BE2C (cell line): ENCODE results near the gene YPEL1.

Experiments
- DNase-seq: peaks from one replicate; pipeline ENCODE4 v3.0.0-alpha.2; 2020
- H3K27me3 ChIP-seq: fragments of 250-450 bp; sonication (Bioruptor Pico); 2 replicates; pipeline ENCODE4 v1.5.1; 2020; ENCODE audit warnings: mild to moderate bottlenecking
- H3K36me3 ChIP-seq: fragments of 250-450 bp; sonication (Bioruptor Pico); 2 replicates; pipeline ENCODE4 v1.5.1; 2020; ENCODE audit warnings: mild to moderate bottlenecking
- H3K4me1 ChIP-seq: fragments of 250-450 bp; sonication (Bioruptor Pico); 2 replicates; pipeline ENCODE4 v1.5.1; 2020
- H3K4me3 ChIP-seq: 2 replicates; pipeline ENCODE4 v1.5.1; 2011; ENCODE audit warnings: low read depth, low read length
- H3K9me3 ChIP-seq: fragments of 250-450 bp; sonication (Bioruptor Pico); 2 replicates; pipeline ENCODE4 v1.5.1; 2020
- CTCF ChIP-seq: IDR thresholded peaks from 2 replicates; pipeline ENCODE4 v1.5.1; 2012; ENCODE audit warnings: mild to moderate bottlenecking, low read depth, low read length

The YPEL1 gene

GRCh38 chr22:21650280-21650679, 85.3 kb downstream of the YPEL1 start:
- peaks cover 20% of the 10 kb centered on the region for H3K36me3 ChIP-seq
- no peak overlapping the region for H3K4me3 ChIP-seq
- H3K27me3 ChIP-seq, result no peaks in the 10 kb centered on the region
- no peak for DNase-seq
- H3K4me1 ChIP-seq, result no peaks in the 10 kb centered on the region
- no peaks in the 10 kb centered on the region for H3K9me3 ChIP-seq
- TF ChIP-seq CTCF, result no peak
